HL-60 (cell line): Measurements from ENCODE around the gene AOC1.
A peak's percentile ranks its signal among the peaks of the same experiment; 100 is the strongest.

ENCODE experiments used
- DNase-seq, 2 experiments: peaks; one replicate each; pipeline ENCODE4 v3.0.0-alpha.2; 2010 to 2020; ENCODE audit warnings: low read depth in 1 of 2, low spot score in 1 of 2
- H3K27ac ChIP-seq: fragments of 250-450 bp; sonication (Bioruptor Pico); replicated peaks from 2 replicates; pipeline ENCODE4 v1.5.1; 2020; ENCODE audit warnings: mild to moderate bottlenecking, moderate library complexity
- H3K27me3 ChIP-seq: fragments of 250-450 bp; sonication (Bioruptor Pico); 2 replicates; pipeline ENCODE4 v1.5.1; 2021; ENCODE audit warnings: mild to moderate bottlenecking, moderate library complexity; ENCODE audit not compliant: insufficient read depth, poor library complexity, severe bottlenecking
- H3K4me3 ChIP-seq: replicated peaks from 2 replicates; pipeline ENCODE4 v1.5.1; 2011; ENCODE audit warnings: mild to moderate bottlenecking, control low read depth, low read length; ENCODE audit not compliant: insufficient read depth
- CTCF ChIP-seq: IDR thresholded peaks from one replicate; pipeline ENCODE4 v1.5.1; 2011; ENCODE audit warnings: low read length, control low read depth, inconsistent platforms; ENCODE audit not compliant: insufficient read depth
- GABPA ChIP-seq: IDR thresholded peaks from 2 replicates; pipeline ENCODE4 v1.6.1; 2012; ENCODE audit warnings: low read depth
- POLR2AphosphoS5 ChIP-seq: IDR thresholded peaks from 2 replicates; pipeline ENCODE4 v1.6.1; 2012; ENCODE audit warnings: low read depth
- SPI1 ChIP-seq: IDR thresholded peaks from 2 replicates; pipeline ENCODE4 v1.6.1; 2012; ENCODE audit warnings: low read depth, mild to moderate bottlenecking, borderline replicate concordance
- TF ChIP-seq, protein P1 (sequence below): IDR thresholded peaks from 2 replicates; pipeline ENCODE4 v1.6.1; 2012; ENCODE audit warnings: low read depth; ENCODE audit not compliant: insufficient replicate concordance

The AOC1 gene

GRCh38 chr7:150897502-150898474, 45.5 kb downstream of the AOC1 start:
- TF ChIP-seq SPI1 (no peak), CTCF (no peak), GABPA (no peak), POLR2AphosphoS5 (no peak)
- TF ChIP-seq, protein P1, sequence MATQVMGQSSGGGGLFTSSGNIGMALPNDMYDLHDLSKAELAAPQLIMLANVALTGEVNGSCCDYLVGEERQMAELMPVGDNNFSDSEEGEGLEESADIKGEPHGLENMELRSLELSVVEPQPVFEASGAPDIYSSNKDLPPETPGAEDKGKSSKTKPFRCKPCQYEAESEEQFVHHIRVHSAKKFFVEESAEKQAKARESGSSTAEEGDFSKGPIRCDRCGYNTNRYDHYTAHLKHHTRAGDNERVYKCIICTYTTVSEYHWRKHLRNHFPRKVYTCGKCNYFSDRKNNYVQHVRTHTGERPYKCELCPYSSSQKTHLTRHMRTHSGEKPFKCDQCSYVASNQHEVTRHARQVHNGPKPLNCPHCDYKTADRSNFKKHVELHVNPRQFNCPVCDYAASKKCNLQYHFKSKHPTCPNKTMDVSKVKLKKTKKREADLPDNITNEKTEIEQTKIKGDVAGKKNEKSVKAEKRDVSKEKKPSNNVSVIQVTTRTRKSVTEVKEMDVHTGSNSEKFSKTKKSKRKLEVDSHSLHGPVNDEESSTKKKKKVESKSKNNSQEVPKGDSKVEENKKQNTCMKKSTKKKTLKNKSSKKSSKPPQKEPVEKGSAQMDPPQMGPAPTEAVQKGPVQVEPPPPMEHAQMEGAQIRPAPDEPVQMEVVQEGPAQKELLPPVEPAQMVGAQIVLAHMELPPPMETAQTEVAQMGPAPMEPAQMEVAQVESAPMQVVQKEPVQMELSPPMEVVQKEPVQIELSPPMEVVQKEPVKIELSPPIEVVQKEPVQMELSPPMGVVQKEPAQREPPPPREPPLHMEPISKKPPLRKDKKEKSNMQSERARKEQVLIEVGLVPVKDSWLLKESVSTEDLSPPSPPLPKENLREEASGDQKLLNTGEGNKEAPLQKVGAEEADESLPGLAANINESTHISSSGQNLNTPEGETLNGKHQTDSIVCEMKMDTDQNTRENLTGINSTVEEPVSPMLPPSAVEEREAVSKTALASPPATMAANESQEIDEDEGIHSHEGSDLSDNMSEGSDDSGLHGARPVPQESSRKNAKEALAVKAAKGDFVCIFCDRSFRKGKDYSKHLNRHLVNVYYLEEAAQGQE = no peak
- H3K27me3 ChIP-seq = peaks cover 8% of the 10 kb centered on the region
- H3K27ac ChIP-seq = no peak overlapping the region
- DNase-seq = no peak
- no peak overlapping the region for H3K4me3 ChIP-seq

DNA sequence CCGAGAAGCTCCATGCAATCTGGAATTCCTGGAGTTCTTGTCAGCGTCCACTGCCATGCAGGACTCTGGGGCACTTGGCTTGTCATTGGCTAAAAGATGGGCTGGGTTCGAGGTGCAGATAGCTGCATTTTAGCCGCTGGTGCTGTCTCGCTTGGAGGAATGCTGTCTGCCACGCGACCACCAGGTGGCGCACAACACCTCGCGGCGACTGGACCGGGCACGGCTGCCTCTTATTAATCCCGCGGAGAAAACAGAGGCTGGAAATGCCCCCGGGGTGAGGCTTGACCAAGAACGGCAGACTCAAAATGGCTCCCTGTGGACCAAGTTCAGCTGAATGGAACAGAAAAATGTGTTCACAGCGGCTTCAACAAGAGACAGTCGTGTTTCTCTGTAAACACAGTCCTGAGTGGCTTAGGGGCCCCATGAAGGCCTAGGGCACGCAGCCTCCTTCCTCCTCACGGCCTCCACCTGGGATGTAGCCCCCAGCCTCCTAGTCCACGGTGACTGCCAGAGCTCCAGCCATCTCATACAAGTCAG, 46.2 kb downstream of the AOC1 start:
- Histone ChIP-seq H3K27ac (no peak overlapping the region), H3K4me3 (no peak overlapping the region), H3K27me3 (peaks cover 8% of the 10 kb centered on the region)
- DNase-seq = peak; percentile 26 to 66
- TF ChIP-seq CTCF = peak; percentile 82
- TF ChIP-seq POLR2AphosphoS5 = no peak

DNA sequence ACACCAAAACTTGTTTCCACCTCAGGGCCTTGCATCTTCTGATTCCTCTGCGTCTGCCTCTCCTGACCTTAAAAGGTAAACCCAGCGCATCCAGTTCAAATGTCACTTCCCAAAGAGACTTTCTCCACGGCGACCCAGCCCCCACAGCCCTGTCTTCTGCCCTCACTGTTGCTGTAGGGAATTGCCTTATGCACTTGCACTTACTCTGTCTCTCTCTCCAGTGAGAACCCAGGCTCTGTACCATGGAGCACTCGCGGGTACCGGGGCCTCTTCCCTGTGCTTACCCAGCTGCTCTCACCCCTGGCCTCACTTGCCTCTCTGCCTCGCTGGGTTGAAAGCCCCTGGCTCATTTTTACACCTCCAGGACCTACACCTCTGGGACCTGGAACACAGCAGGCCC, 48.4 kb downstream of the AOC1 start:
- Histone ChIP-seq H3K4me3 (no peak overlapping the region), H3K27ac (no peak overlapping the region), H3K27me3 (peaks cover 9% of the 10 kb centered on the region)
- DNase-seq = no peak
- TF ChIP-seq CTCF = no peak
- TF ChIP-seq, protein P1 = no peak
